ENCODE measurements around the gene PPP4R3B. TPM values are rescaled to one million over a fixed set of nuclear protein-coding genes. Genes with fewer than 3 reads are reported as not detected.
"Not testable (repeated sequence)": the region's sequence is repeated elsewhere in the genome, so short reads cannot be mapped to it uniquely, and the experiment has no call there.

PPP4R3B gene
- total and polyA plus RNA-seq, 5 experiments from 2014 or later, result 59.2 to 118 (median 75.2) TPM

- peaks cover 15 to 83% (median 59%) of the 10 kb centered on the region in 4 donors for H3K4me1 Mint-ChIP-seq
- no peaks in the 10 kb centered on the region for H3K9me3 Mint-ChIP-seq
- POLR2A ChIA-PET, result interaction anchor here (0.6 kb wide), 1 partner anchor 11 kb away, joined by 7 read pairs; no protein-coding TSS in a partner anchor
- H3K27ac Mint-ChIP-seq, result peak overlapping the region in 1 of 10 donors; percentile 32
- no peak for DNase-seq
- no peak overlapping the region for H3K4me3 Mint-ChIP-seq
- no peaks in the 10 kb centered on the region for H3K27me3 Mint-ChIP-seq
- ATAC-seq, result no peak
- peaks cover 0 to 65% (median 15%) of the 10 kb centered on the region in 3 donors for H3K36me3 Mint-ChIP-seq
Observed at GRCh38 chr2:55611997-55612396, 5.4 kb downstream of the PPP4R3B start.

GRCh38 chr2:55610954-55611743 lies 6.3 kb downstream of the PPP4R3B start:
- H3K36me3 Mint-ChIP-seq, result peaks cover 0 to 68% (median 15%) of the 10 kb centered on the region in 3 donors
- no peak overlapping the region for H3K4me3 Mint-ChIP-seq
- ATAC-seq (no peak), DNase-seq (no peak)
- POLR2A ChIA-PET, result interaction anchor here (0.7 kb wide), 1 partner anchor 663 kb away, joined by 3 read pairs; no protein-coding TSS in a partner anchor
- no peaks in the 10 kb centered on the region for H3K27me3 Mint-ChIP-seq
- H3K27ac Mint-ChIP-seq, result peak overlapping the region in 8 of 10 donors; percentile 24 to 79 (median 66)
- peaks cover 17 to 82% (median 61%) of the 10 kb centered on the region in 4 donors for H3K4me1 Mint-ChIP-seq
- H3K9me3 Mint-ChIP-seq, result no peaks in the 10 kb centered on the region

DNA sequence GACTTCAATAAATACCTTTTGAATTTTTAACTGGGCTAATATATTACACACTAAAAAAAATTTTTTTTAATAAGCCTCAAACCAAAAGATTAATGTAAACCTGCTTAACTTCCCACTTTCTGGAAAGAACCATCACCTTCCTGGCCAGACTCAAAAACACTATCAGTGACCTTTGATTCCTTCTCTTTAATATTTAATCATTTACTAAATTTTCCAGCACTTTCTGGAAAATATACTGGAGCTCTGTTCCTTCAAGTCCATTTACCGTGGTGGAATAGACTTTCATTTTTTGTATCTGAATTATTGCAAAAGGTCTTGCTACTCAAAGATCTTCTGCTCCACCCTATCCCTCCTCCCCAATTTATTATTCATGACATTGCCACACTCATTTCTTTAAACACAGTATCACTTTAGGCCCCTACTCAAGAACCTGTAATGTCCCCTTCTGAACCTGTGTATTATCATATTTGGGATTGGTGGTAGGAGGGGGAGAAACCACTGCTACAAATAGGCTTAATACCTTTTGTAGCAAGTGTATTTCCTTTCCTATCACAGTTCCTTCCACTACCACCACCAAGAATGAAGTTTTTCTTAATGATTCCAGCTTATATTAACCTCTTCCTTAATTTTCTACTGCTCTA lies 7.4 kb downstream of the PPP4R3B start:
- Mint-ChIP-seq H3K27me3 (no peaks in the 10 kb centered on the region), H3K9me3 (no peaks in the 10 kb centered on the region), H3K4me1 (peaks cover 17 to 79% (median 56%) of the 10 kb centered on the region in 4 donors), H3K27ac (peak overlapping the region in 9 of 10 donors; percentile 21 to 83 (median 65)), H3K4me3 (peak overlapping the region in 1 of 10 donors; percentile 9), H3K36me3 (peaks cover 0 to 64% (median 15%) of the 10 kb centered on the region in 3 donors)
- DNase-seq (no peak), ATAC-seq (no peak)
- POLR2A ChIA-PET, result no interaction called here

- Mint-ChIP-seq H3K27me3 (no peaks in the 10 kb centered on the region), H3K4me1 (peaks cover 16 to 81% (median 61%) of the 10 kb centered on the region in 4 donors), H3K36me3 (peaks cover 0 to 62% (median 15%) of the 10 kb centered on the region in 3 donors), H3K9me3 (no peaks in the 10 kb centered on the region), H3K4me3 (peak overlapping the region in 1 of 10 donors; percentile 38), H3K27ac (peak overlapping the region in 6 of 10 donors; percentile 1 to 79 (median 56))
- POLR2A ChIA-PET, result interaction anchor here (1.2 kb wide), 1 partner anchor 9 kb away, joined by 5 read pairs; no protein-coding TSS in a partner anchor
- ATAC-seq (no peak), DNase-seq (no peak)
Observed at GRCh38 chr2:55609193-55609794, 8.1 kb downstream of the PPP4R3B start.

DNA sequence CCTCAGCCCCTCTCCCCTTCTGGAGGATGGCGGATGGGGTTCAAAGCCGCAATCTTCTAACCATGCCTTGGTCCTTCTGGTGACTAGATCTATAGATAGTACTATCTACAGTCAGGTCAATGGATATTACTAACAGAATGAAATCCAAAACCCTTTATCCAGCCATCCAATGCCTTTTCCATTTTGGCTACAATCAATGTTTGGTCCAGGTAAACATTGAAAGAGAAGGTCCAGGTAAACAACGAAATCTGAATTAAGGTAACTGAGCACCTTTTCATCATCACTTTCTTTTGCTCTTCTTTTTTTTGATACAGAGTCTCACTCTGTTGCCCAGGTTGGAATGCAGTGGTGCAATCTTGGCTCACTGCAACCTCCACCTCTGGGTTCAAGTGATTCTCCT lies 9.7 kb downstream of the PPP4R3B start:
- peaks cover 14 to 81% (median 60%) of the 10 kb centered on the region in 4 donors for H3K4me1 Mint-ChIP-seq
- peak overlapping the region in 2 of 10 donors; percentile 6 to 13 for H3K4me3 Mint-ChIP-seq
- peaks cover 0 to 58% (median 11%) of the 10 kb centered on the region in 3 donors for H3K36me3 Mint-ChIP-seq
- H3K27me3 Mint-ChIP-seq, result no peaks in the 10 kb centered on the region
- DNase-seq, result no peak
- no peak for ATAC-seq
- no peaks in the 10 kb centered on the region for H3K9me3 Mint-ChIP-seq
- H3K27ac Mint-ChIP-seq, result peak overlapping the region in 2 of 10 donors; percentile 10 to 49
- POLR2A ChIA-PET, result no interaction called here

DNA sequence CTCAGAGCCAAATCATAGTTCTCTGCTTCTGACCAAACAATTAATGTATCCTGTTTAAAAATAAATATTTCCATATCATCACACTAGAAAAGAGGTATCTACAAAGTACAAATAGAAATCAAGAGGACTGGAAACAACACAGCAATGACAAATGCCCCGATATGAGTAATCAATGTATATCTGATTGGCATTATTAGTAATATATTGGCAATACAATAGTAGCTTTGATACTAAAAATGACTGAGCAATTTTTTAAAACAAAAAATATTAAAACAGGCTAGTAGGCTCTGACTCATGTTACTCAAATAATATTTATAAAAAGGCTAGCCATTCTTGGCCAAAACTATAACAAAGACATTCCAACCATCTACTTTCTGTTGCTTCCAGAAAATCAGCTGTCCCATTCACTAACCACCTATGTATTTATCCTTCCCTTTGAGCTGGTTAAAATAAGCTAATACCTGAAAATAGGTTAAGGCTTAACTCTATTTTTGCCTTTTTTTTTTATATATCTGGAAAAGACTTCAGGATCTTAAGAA lies 13.3 kb downstream of the PPP4R3B start:
- no peak for DNase-seq
- H3K9me3 Mint-ChIP-seq, result no peaks in the 10 kb centered on the region
- no peaks in the 10 kb centered on the region for H3K27me3 Mint-ChIP-seq
- ATAC-seq, result no peak
- POLR2A ChIA-PET, result no interaction called here
- peak overlapping the region in 6 of 10 donors; percentile 9 to 74 (median 48) for H3K27ac Mint-ChIP-seq
- H3K4me1 Mint-ChIP-seq, result peaks cover 16 to 75% (median 64%) of the 10 kb centered on the region in 4 donors
- H3K4me3 Mint-ChIP-seq, result peak overlapping the region in 5 of 10 donors; percentile 14 to 47 (median 23)
- peaks cover 0 to 54% (median 8%) of the 10 kb centered on the region in 3 donors for H3K36me3 Mint-ChIP-seq

DNA sequence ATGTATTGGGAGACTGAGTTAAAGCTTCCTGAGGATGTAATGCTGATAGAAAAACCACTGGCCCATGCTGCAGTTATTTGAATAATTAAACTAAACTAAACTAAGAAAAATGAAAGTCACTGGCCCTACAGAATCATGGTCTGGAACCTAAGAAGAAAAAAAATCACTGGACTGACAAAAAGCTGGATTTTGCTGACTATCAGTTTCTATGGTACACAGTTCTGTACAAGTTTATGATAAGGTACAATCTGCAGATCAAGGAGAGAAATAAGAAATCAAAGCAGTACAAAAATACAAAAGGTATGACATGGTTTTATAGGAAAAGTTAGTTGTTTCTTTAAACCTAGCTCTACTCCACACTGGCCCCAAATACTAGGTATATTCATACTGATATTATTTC lies 15.6 kb downstream of the PPP4R3B start:
- POLR2A ChIA-PET, result interaction anchor here (0.9 to 1.6 kb wide), 2 partner anchors 16 to 83 kb away, joined by 3 to 4 read pairs; partner anchors contain the start of gene PPP4R3B
- Mint-ChIP-seq H3K9me3 (no peaks in the 10 kb centered on the region), H3K4me3 (no peak overlapping the region), H3K27me3 (no peaks in the 10 kb centered on the region), H3K36me3 (peaks cover 0 to 68% (median 11%) of the 10 kb centered on the region in 3 donors), H3K27ac (peak overlapping the region in 7 of 10 donors; percentile 22 to 68 (median 39)), H3K4me1 (peaks cover 10 to 61% (median 50%) of the 10 kb centered on the region in 4 donors)
- DNase-seq (no peak), ATAC-seq (no peak)

- Mint-ChIP-seq H3K9me3 (no peaks in the 10 kb centered on the region), H3K36me3 (peaks cover 0 to 82% (median 14%) of the 10 kb centered on the region in 3 donors), H3K27ac (peak overlapping the region in 2 of 10 donors; percentile 2 to 84), H3K27me3 (no peaks in the 10 kb centered on the region), H3K4me1 (peaks cover 11 to 62% (median 46%) of the 10 kb centered on the region in 4 donors), H3K4me3 (no peak overlapping the region)
- POLR2A ChIA-PET, result no interaction called here
- ATAC-seq, result no peak
- no peak for DNase-seq
Observed at GRCh38 chr2:55598056-55598795, 19.2 kb downstream of the PPP4R3B start.

GRCh38 chr2:55596795-55597194 lies 20.6 kb downstream of the PPP4R3B start:
- peaks cover 8 to 56% (median 38%) of the 10 kb centered on the region in 4 donors for H3K4me1 Mint-ChIP-seq
- H3K27ac Mint-ChIP-seq, result peak overlapping the region in 2 of 10 donors; percentile 29 to 56
- POLR2A ChIA-PET, result interaction anchor here (2.0 kb wide), 1 partner anchor 20 kb away, joined by 5 read pairs; the partner anchor contains the start of gene PPP4R3B
- DNase-seq, H3K4me3 Mint-ChIP-seq, H3K27me3 Mint-ChIP-seq, ATAC-seq, H3K9me3 Mint-ChIP-seq: not testable (repeated sequence)
- H3K36me3 Mint-ChIP-seq, result peaks cover 0 to 72% (median 11%) of the 10 kb centered on the region in 3 donors

GRCh38 chr2:55595536-55595935 lies 21.9 kb downstream of the PPP4R3B start:
- Mint-ChIP-seq H3K9me3 (no peaks in the 10 kb centered on the region), H3K27me3 (no peaks in the 10 kb centered on the region), H3K36me3 (peaks cover 0 to 74% (median 8%) of the 10 kb centered on the region in 3 donors), H3K27ac (no peak overlapping the region), H3K4me1 (peaks cover 8 to 55% (median 42%) of the 10 kb centered on the region in 4 donors), H3K4me3 (no peak overlapping the region)
- DNase-seq (no peak), ATAC-seq (no peak)
- POLR2A ChIA-PET, result interaction anchor here (2.0 kb wide), 1 partner anchor 21 kb away, joined by 5 read pairs; the partner anchor contains the start of gene PPP4R3B

DNA sequence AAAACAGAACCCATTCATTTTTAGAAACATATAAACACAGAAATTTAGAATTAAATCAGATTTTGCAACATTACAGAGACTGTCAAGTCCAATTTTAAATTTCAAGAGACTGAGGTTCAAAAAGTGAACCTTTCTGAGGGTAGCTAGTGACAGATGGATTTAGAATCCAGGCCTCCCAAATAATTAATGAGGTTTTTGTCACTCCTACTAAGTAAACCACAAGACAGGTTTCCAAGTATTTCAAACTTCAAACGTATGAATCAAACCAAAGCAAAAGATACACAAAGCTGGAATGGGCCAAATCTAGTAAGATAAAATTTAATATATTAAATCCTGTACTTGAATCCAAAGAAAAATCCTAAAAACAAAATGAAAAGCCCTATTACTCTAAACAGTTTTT lies 25.3 kb downstream of the PPP4R3B start:
- DNase-seq (no peak), ATAC-seq (no peak)
- Mint-ChIP-seq H3K27ac (peak overlapping the region in 2 of 10 donors; percentile 66 to 79), H3K4me3 (no peak overlapping the region), H3K4me1 (peaks cover 2 to 52% (median 26%) of the 10 kb centered on the region in 4 donors), H3K27me3 (no peaks in the 10 kb centered on the region), H3K9me3 (no peaks in the 10 kb centered on the region), H3K36me3 (peaks cover 0 to 74% (median 6%) of the 10 kb centered on the region in 3 donors)
- POLR2A ChIA-PET, result interaction anchor here (1.8 kb wide), 1 partner anchor 25 kb away, joined by 6 read pairs; the partner anchor contains the start of gene PPP4R3B
